Spleen (tissue), 7 donors: ENCODE results near the gene PBRM1.

Experiments used
- POLR2A ChIP-seq, 3 donors: fragments of 450-650 bp; IDR thresholded peaks; one replicate each; pipeline ENCODE4 v1.5.1; 2017; ENCODE audit warnings: antibody characterized with exemption in 3 of 3, mild to moderate bottlenecking in 1 of 3
- TF ChIP-seq, protein P1 (sequence below), 11 experiments: fragments of 200-600 bp in 7 of 11; fragments of 450-650 bp in 4 of 11; sonication (generic) in 4 of 11; IDR thresholded peaks in 8 of 11; conservative IDR thresholded peaks in 3 of 11; 1 replicate in 7 of 11; 2 replicates in 4 of 11; pipeline versions ENCODE4 v1.4.0 to v1.8.0; 2016 to 2021; ENCODE audit warnings: antibody characterized with exemption in 11 of 11, inconsistent platforms in 4 of 11, mild to moderate bottlenecking in 1 of 11
- donor health status: DM: no; HTN: no; CAD: no; lungs with moderate emphysema.
- donor health status: DM: no; HTN: no; CAD: no.
- donor health status: DM: no; HTN: no; CAD: no.

DNA sequence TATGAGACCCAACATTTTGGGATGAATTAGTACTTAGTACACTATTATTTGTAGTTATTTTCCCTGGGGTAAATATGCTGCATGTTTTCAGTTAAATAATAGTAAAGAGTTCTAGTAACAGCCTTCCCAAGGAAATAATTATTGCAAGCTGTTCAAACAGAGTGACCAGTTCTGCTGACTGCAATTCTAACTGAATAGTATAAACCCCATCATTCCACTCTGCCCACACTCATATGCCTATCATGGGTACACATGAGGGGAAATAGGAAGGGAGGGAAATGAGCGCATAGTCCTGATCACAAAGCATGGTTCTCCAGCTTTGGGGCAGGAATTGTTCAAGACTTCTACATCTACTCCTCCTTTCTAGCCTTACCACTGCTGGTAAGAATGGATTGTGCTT, 130.7 kb downstream of the PBRM1 start:
- TF ChIP-seq, protein P1, sequence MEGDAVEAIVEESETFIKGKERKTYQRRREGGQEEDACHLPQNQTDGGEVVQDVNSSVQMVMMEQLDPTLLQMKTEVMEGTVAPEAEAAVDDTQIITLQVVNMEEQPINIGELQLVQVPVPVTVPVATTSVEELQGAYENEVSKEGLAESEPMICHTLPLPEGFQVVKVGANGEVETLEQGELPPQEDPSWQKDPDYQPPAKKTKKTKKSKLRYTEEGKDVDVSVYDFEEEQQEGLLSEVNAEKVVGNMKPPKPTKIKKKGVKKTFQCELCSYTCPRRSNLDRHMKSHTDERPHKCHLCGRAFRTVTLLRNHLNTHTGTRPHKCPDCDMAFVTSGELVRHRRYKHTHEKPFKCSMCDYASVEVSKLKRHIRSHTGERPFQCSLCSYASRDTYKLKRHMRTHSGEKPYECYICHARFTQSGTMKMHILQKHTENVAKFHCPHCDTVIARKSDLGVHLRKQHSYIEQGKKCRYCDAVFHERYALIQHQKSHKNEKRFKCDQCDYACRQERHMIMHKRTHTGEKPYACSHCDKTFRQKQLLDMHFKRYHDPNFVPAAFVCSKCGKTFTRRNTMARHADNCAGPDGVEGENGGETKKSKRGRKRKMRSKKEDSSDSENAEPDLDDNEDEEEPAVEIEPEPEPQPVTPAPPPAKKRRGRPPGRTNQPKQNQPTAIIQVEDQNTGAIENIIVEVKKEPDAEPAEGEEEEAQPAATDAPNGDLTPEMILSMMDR (IDR thresholded peaks at IDR 0.05 in 8 of 11, conservative IDR thresholded peaks at IDR 0.05 in 3 of 11): no peak
- no peak for TF ChIP-seq POLR2A (IDR thresholded peaks at IDR 0.05)
